A673 (cell line): Measurements from ENCODE around the gene VASH2. TPM values are rescaled to one million over a fixed set of nuclear protein-coding genes. Genes with fewer than 3 reads are reported as not detected.

Source experiments
- BruUV-seq: library from RNA; stranded (reverse); fragments of 400-500 nt; replicated peaks from 2 replicates; lab custom pipeline; 2021; lab: Mats Ljungman, UMichigan
- CTCF ChIA-PET: fragments of 300-600 bp; sonication (Branson Sonifier 250); formaldehyde crosslinking; loops from one replicate; lab custom pipeline; 2022; ENCODE audit warnings: antibody characterized with exemption; lab: Charles Lee
- POLR2A ChIA-PET: fragments of 300-600 bp; sonication (Branson Sonifier 250); formaldehyde crosslinking; loops from one replicate; lab custom pipeline; 2022; ENCODE audit warnings: antibody characterized with exemption; ENCODE audit not compliant: low non-redundant PET; lab: Charles Lee
- DNase-seq: peaks from one replicate; pipeline ENCODE4 v3.0.0-alpha.2; 2015; ENCODE audit warnings: low spot score
- H3K27ac ChIP-seq: fragments of 200-600 bp; sonication (generic); 2 replicates; pipeline ENCODE4 v1.5.1; 2016; ENCODE audit warnings: mixed run types, low read depth, mild to moderate bottlenecking, mixed read lengths, antibody characterized with exemption, low read length; ENCODE audit not compliant: poor library complexity, severe bottlenecking
- H3K27me3 ChIP-seq: fragments of 200-600 bp; sonication (generic); replicated peaks from 2 replicates; pipeline ENCODE4 v1.6.1; 2017; ENCODE audit warnings: mixed run types, low read depth, mild to moderate bottlenecking, mixed read lengths, antibody characterized with exemption, low read length; ENCODE audit not compliant: insufficient read depth, poor library complexity
- H3K36me3 ChIP-seq: fragments of 200-600 bp; sonication (generic); 2 replicates; pipeline ENCODE4 v1.6.1; 2016; ENCODE audit warnings: mixed run types, mild to moderate bottlenecking, mixed read lengths, antibody characterized with exemption, low read length; ENCODE audit not compliant: insufficient read depth, poor library complexity, severe bottlenecking
- H3K4me1 ChIP-seq: fragments of 200-600 bp; sonication (generic); 2 replicates; pipeline ENCODE4 v1.6.1; 2017; ENCODE audit warnings: mixed run types, mild to moderate bottlenecking, mixed read lengths, antibody characterized with exemption, low read length; ENCODE audit not compliant: insufficient read depth, poor library complexity, severe bottlenecking
- H3K4me3 ChIP-seq: fragments of 200-600 bp; sonication (generic); 2 replicates; pipeline ENCODE4 v1.5.1; 2016; ENCODE audit warnings: low read depth, mixed run types, mild to moderate bottlenecking, mixed read lengths, low read length; ENCODE audit not compliant: poor library complexity, severe bottlenecking
- H3K9me3 ChIP-seq: fragments of 200-600 bp; sonication (generic); 2 replicates; pipeline ENCODE4 v1.6.1; 2016; ENCODE audit warnings: mixed run types, low read depth, mild to moderate bottlenecking, mixed read lengths, antibody characterized with exemption, low read length; ENCODE audit not compliant: poor library complexity, severe bottlenecking
- EZH2 ChIP-seq: fragments of 200-600 bp; sonication (generic); IDR thresholded peaks from 2 replicates; pipeline ENCODE4 v1.6.1; 2017; ENCODE audit warnings: borderline replicate concordance, low read depth, mild to moderate bottlenecking, mixed read lengths, antibody characterized with exemption, low read length; ENCODE audit not compliant: poor library complexity, severe bottlenecking
- intact Hi-C: fragments of 100-400 bp; cut with micrococcal nuclease; formaldehyde crosslinking; loops from one replicate; pipeline ENCODE4 v1.10.0; 2022; ENCODE audit not compliant: unreplicated experiment
- total RNA-seq: library from RNA; stranded (reverse); gene quantifications from 2 replicates; pipeline ENCODE4 v1.2.3, GENCODE V29; 2021
- TF ChIP-seq, protein P1 (sequence below): fragments of 300-800, 200-600 bp; sonication (generic); conservative IDR thresholded peaks from 2 replicates; pipeline ENCODE4 v1.5.1; 2017; ENCODE audit warnings: low read depth, mild to moderate bottlenecking, antibody characterized with exemption, low read length, moderate library complexity, mixed read lengths

Gene VASH2
- total RNA-seq, 1 experiment from 2014 or later, result 2.7 TPM

- no peaks in the 10 kb centered on the region for H3K36me3 ChIP-seq
- CTCF ChIA-PET, result no interaction called here
- no peaks in the 10 kb centered on the region for H3K27me3 ChIP-seq
- no peak overlapping the region for H3K4me3 ChIP-seq
- H3K27ac ChIP-seq, result no peak overlapping the region
- no peaks in the 10 kb centered on the region for H3K4me1 ChIP-seq
- BruUV-seq, result no TSS peak
- intact Hi-C loops, result no loop called here
- DNase-seq, result no peak
- no peaks in the 10 kb centered on the region for H3K9me3 ChIP-seq
- no peak for TF ChIP-seq EZH2
- TF ChIP-seq, protein P1, sequence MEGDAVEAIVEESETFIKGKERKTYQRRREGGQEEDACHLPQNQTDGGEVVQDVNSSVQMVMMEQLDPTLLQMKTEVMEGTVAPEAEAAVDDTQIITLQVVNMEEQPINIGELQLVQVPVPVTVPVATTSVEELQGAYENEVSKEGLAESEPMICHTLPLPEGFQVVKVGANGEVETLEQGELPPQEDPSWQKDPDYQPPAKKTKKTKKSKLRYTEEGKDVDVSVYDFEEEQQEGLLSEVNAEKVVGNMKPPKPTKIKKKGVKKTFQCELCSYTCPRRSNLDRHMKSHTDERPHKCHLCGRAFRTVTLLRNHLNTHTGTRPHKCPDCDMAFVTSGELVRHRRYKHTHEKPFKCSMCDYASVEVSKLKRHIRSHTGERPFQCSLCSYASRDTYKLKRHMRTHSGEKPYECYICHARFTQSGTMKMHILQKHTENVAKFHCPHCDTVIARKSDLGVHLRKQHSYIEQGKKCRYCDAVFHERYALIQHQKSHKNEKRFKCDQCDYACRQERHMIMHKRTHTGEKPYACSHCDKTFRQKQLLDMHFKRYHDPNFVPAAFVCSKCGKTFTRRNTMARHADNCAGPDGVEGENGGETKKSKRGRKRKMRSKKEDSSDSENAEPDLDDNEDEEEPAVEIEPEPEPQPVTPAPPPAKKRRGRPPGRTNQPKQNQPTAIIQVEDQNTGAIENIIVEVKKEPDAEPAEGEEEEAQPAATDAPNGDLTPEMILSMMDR, result no peak
- POLR2A ChIA-PET, result no interaction called here
Measured at GRCh38 chr1:212957546-212957945, 7.2 kb downstream of the VASH2 start.

DNA sequence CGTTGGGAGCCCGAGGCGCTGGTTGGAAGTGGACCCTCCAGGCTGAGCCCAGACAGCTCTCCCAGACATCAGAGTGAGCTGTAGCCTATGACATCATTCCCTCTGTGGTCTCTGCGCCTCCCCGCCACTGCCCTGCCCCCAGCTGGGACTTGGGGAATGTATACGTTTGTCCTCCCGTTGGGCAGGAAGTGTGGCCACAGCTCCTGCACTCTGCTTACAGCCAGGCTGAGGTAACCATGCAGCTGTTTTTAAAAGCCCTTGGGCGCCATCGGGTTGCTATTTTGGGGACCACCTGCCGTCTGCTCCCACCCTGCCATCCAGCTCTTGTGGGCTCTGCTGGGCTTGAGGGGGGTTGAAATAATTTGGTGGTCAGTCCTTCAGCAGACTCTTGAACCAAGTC, 7.8 kb downstream of the VASH2 start:
- no peak overlapping the region for H3K27ac ChIP-seq
- H3K9me3 ChIP-seq, result no peaks in the 10 kb centered on the region
- BruUV-seq, result no TSS peak
- no peak overlapping the region for H3K4me3 ChIP-seq
- no peaks in the 10 kb centered on the region for H3K27me3 ChIP-seq
- no peaks in the 10 kb centered on the region for H3K4me1 ChIP-seq
- DNase-seq, result no peak
- CTCF ChIA-PET, result no interaction called here
- no peak for TF ChIP-seq EZH2
- TF ChIP-seq, protein P1, result no peak
- no peaks in the 10 kb centered on the region for H3K36me3 ChIP-seq
- intact Hi-C loops, result no loop called here
- POLR2A ChIA-PET, result no interaction called here

- ChIA-PET POLR2A (no interaction called here), CTCF (no interaction called here)
- BruUV-seq, result no TSS peak
- no peaks in the 10 kb centered on the region for H3K36me3 ChIP-seq
- H3K4me1 ChIP-seq, result no peaks in the 10 kb centered on the region
- H3K27me3 ChIP-seq, result no peaks in the 10 kb centered on the region
- intact Hi-C loops, result no loop called here
- DNase-seq, result no peak
- no peak for TF ChIP-seq EZH2
- TF ChIP-seq, protein P1, result no peak
- no peaks in the 10 kb centered on the region for H3K9me3 ChIP-seq
- H3K4me3 ChIP-seq, result no peak overlapping the region
- no peak overlapping the region for H3K27ac ChIP-seq
Measured at GRCh38 chr1:212959266-212960220, 9.2 kb downstream of the VASH2 start.
